Neural cell (in vitro differentiated cells): ENCODE measurements around the gene RBMY1A1. TPM values are rescaled to one million over a fixed set of nuclear protein-coding genes. Genes with fewer than 3 reads are reported as not detected.
"Not testable (repeated sequence)": the region's sequence is repeated elsewhere in the genome, so short reads cannot be mapped to it uniquely, and the experiment has no call there.

Source experiments
- H2AFZ ChIP-seq: fragments of 200-600, 300-800 bp; sonication (generic), shearing (Covaris generic); 2 replicates; pipeline ENCODE4 v1.6.0; 2014; ENCODE audit warnings: low read depth, mild to moderate bottlenecking, antibody characterized with exemption, low read length, moderate library complexity
- H3F3A ChIP-seq: fragments of 200-600 bp; shearing (Covaris generic); 2 replicates; pipeline ENCODE4 v1.6.1; 2016; ENCODE audit warnings: mild to moderate bottlenecking, moderate library complexity, mixed read lengths, antibody characterized with exemption, low read length; ENCODE audit not compliant: insufficient read depth, poor library complexity, severe bottlenecking
- H3K27ac ChIP-seq: fragments of 200-600, 300-800 bp; sonication (generic), shearing (Covaris generic); 2 replicates; pipeline ENCODE4 v1.5.1; 2014; ENCODE audit warnings: mild to moderate bottlenecking, low read length, moderate library complexity
- H3K27me3 ChIP-seq: fragments of 300-800, 200-600 bp; sonication (generic), shearing (Covaris generic); 2 replicates; pipeline ENCODE4 v1.6.0; 2014; ENCODE audit warnings: mild to moderate bottlenecking, low read depth, low read length, moderate library complexity; ENCODE audit not compliant: insufficient read depth
- H3K36me3 ChIP-seq: fragments of 300-800, 200-600 bp; sonication (generic), shearing (Covaris generic); 2 replicates; pipeline ENCODE4 v1.5.1; 2014; ENCODE audit warnings: mild to moderate bottlenecking, antibody characterized with exemption, low read length, moderate library complexity; ENCODE audit not compliant: insufficient read depth
- H3K4me2 ChIP-seq: fragments of 300-800, 200-600 bp; sonication (generic), shearing (Covaris generic); 2 replicates; pipeline ENCODE4 v1.6.0; 2014; ENCODE audit warnings: mild to moderate bottlenecking, low read length
- H3K4me3 ChIP-seq: fragments of 300-800, 200-600 bp; sonication (generic), shearing (Covaris generic); 2 replicates; pipeline ENCODE4 v1.5.1; 2014; ENCODE audit warnings: mild to moderate bottlenecking, low read length, moderate library complexity
- H3K79me2 ChIP-seq: fragments of 200-600 bp; shearing (Covaris generic); replicated peaks from 2 replicates; pipeline ENCODE4 v1.6.0; 2014; ENCODE audit warnings: mild to moderate bottlenecking, low read length, moderate library complexity; ENCODE audit not compliant: insufficient read depth
- H3K9ac ChIP-seq: fragments of 300-800, 200-600 bp; sonication (generic), shearing (Covaris generic); 2 replicates; pipeline ENCODE4 v1.6.1; 2016; ENCODE audit warnings: mild to moderate bottlenecking, low read length, mixed read lengths
- H3K9me2 ChIP-seq: fragments of 200-600 bp; shearing (Covaris generic); 2 replicates; pipeline ENCODE4 v1.6.1; 2016; ENCODE audit warnings: mild to moderate bottlenecking, low read length, mixed read lengths; ENCODE audit not compliant: insufficient read depth
- H3K9me3 ChIP-seq: fragments of 200-600, 300-800 bp; sonication (generic), shearing (Covaris generic); 2 replicates; pipeline ENCODE4 v1.6.1; 2016; ENCODE audit warnings: mild to moderate bottlenecking, mixed run types, low read length, moderate library complexity, mixed read lengths
- H4K20me1 ChIP-seq: fragments of 200-600 bp; shearing (Covaris generic); 2 replicates; pipeline ENCODE4 v1.6.1; 2016; ENCODE audit warnings: mild to moderate bottlenecking, mixed run types; ENCODE audit not compliant: insufficient read depth
- CTCF ChIP-seq: fragments of 450-650 bp; IDR thresholded peaks from 2 replicates; pipeline ENCODE4 v1.5.1; 2014; ENCODE audit warnings: antibody characterized with exemption, mild to moderate bottlenecking, moderate library complexity; ENCODE audit not compliant: poor library complexity, severe bottlenecking
- EP300 ChIP-seq: fragments of 450-650 bp; conservative IDR thresholded peaks from 2 replicates; pipeline ENCODE4 v1.6.1; 2014; ENCODE audit warnings: antibody characterized with exemption, mild to moderate bottlenecking, moderate library complexity; ENCODE audit not compliant: poor library complexity, severe bottlenecking
- EZH2 ChIP-seq: fragments of 200-600, 300-800 bp; shearing (Covaris generic), sonication (generic); IDR thresholded peaks from 2 replicates; pipeline ENCODE4 v1.6.1; 2014; ENCODE audit warnings: antibody characterized with exemption, low read length, borderline replicate concordance, mild to moderate bottlenecking; ENCODE audit not compliant: insufficient read depth, poor library complexity, severe bottlenecking
- MXI1 ChIP-seq: fragments of 450-650 bp; conservative IDR thresholded peaks from 2 replicates; pipeline ENCODE4 v1.6.1; 2014; ENCODE audit warnings: antibody characterized with exemption, mild to moderate bottlenecking; ENCODE audit not compliant: poor library complexity, severe bottlenecking
- POLR2AphosphoS5 ChIP-seq: IDR thresholded peaks from 2 replicates; pipeline ENCODE4 v1.6.1; 2012
- RAD21 ChIP-seq: fragments of 450-650 bp; conservative IDR thresholded peaks from 2 replicates; pipeline ENCODE4 v1.6.1; 2014; ENCODE audit warnings: antibody characterized with exemption, mild to moderate bottlenecking, moderate library complexity
- REST ChIP-seq: IDR thresholded peaks from 2 replicates; pipeline ENCODE4 v1.6.1; 2012; ENCODE audit warnings: borderline replicate concordance
- SMC3 ChIP-seq: fragments of 450-650 bp; conservative IDR thresholded peaks from 2 replicates; pipeline ENCODE4 v1.6.1; 2014; ENCODE audit warnings: antibody characterized with exemption, mild to moderate bottlenecking, moderate library complexity; ENCODE audit not compliant: poor library complexity
- TAF1 ChIP-seq: IDR thresholded peaks from 2 replicates; pipeline ENCODE4 v1.6.1; 2012; ENCODE audit warnings: low read depth
- polyA plus RNA-seq: library from polyadenylated mRNA; depleted of rRNA; stranded (reverse); fragments of >200 nt; gene quantifications from 2 replicates; pipeline ENCODE4 v1.2.3, GENCODE V29; 2014

Gene RBMY1A1
- polyA plus RNA-seq, 1 donor from 2014 or later = not detected

GRCh38 chrY:21592059-21592458 is 57.4 kb downstream of the RBMY1A1 start:
- no peak for TF ChIP-seq REST
- TF ChIP-seq SMC3 = no peak
- no peak for TF ChIP-seq EZH2
- TF ChIP-seq EP300 = no peak
- TF ChIP-seq TAF1 = no peak
- no peak for TF ChIP-seq POLR2AphosphoS5
- TF ChIP-seq MXI1 = no peak
- TF ChIP-seq CTCF = no peak
- TF ChIP-seq RAD21 = no peak
- no peaks in the 10 kb centered on the region for H4K20me1 ChIP-seq
- H3K27ac ChIP-seq = no peak overlapping the region
- H3K9me3 ChIP-seq = no peaks in the 10 kb centered on the region
- no peak overlapping the region for H2AFZ ChIP-seq
- no peak overlapping the region for H3K4me3 ChIP-seq
- no peaks in the 10 kb centered on the region for H3K9me2 ChIP-seq
- no peaks in the 10 kb centered on the region for H3K79me2 ChIP-seq
- H3K27me3 ChIP-seq = no peaks in the 10 kb centered on the region
- H3F3A ChIP-seq = no peaks in the 10 kb centered on the region
- H3K36me3 ChIP-seq = no peaks in the 10 kb centered on the region
- H3K4me2 ChIP-seq = no peak overlapping the region
- no peak overlapping the region for H3K9ac ChIP-seq

- H3K4me3 ChIP-seq, H2AFZ ChIP-seq, H3K9ac ChIP-seq, H3K9me2 ChIP-seq, H3K36me3 ChIP-seq, H3K27me3 ChIP-seq, H3F3A ChIP-seq, H3K27ac ChIP-seq, H4K20me1 ChIP-seq, H3K4me2 ChIP-seq, H3K9me3 ChIP-seq, H3K79me2 ChIP-seq: not testable (repeated sequence)
Measured at GRCh38 chrY:21596287-21596686, 61.6 kb downstream of the RBMY1A1 start.

Other genes starting within 250 kb of the RBMY1A1 start
- gene RBMY1B, start 23.5 kb upstream of the RBMY1A1 start, polyA plus RNA-seq = not detected in 2 replicates